ENCODE results near the gene HTT.

HTT gene

DNA sequence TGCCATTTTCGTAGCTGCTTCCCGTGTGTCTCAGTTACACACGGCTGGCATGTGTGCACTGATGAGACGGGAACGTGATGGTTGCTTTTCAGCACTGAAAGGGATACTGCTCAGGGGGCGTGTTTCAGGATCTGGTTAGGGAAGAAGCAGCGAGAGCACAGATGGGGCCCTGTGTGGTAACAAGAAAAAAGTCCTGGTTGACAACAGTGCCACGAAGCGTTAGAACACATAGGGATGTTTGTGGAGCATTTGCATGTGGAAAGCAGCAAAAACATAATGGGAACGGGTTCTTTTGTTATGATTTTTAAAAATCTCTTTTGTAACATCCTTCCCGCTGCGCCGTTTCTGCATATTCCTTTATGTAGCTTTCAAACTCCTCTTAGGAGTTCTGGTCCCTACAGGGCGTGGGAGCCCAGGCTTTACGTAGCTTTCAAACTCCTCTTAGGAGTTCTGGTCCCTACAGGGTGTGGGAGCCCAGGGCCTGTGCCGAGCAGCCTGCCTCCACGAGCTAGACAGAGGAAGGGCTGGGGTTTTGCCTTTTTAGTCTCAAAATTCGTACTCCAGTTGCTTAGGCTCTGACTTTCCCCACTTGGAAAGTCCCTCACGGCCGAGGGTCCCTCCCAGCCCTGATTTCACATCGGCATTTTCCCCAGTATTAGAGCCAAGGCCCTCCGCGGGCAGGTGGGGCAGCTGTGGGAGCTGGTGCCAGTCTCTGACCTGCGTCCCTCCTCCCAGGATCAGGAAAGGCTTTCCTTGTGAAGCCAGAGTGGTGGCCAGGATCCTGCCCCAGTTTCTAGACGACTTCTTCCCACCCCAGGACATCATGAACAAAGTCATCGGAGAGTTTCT is 163.5 kb downstream of the HTT start:
- no peak for DNase-seq

DNA sequence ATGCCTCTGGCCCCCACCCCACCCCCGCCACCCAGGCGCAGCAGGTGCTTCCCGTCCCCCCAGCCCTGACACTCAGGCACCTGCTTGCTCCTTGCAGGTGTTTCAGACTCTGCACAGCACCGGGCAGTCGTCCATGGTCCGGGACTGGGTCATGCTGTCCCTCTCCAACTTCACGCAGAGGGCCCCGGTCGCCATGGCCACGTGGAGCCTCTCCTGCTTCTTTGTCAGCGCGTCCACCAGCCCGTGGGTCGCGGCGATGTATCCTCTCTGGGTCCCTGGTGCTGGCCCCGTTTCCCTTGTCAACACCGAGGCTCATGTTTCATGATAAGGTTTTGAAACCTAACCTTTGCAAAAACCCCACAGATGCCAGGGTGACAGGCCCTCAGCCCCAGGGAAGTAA is 164.2 kb downstream of the HTT start:
- no peak for DNase-seq

DNA sequence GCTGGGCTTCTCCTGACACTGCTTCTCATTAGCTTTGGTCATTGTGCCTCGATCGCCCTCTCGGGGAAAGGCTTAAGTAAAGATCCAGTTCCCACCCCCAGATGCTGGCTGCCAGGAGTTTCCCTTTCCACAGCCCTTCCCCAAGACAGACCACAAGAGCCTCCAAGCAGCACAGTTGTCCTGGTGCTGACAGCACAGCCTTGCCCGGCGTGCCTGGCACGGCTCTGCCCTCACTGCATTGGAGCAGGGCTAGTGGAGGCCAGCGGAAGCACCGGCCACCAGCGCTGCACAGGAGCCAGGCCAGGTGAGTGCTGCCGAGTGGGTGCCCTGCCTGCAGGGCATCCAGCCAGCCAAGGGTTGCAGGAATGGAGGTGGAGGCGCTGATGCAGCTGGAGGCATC is 164.8 kb downstream of the HTT start:
- no peak for DNase-seq

DNA sequence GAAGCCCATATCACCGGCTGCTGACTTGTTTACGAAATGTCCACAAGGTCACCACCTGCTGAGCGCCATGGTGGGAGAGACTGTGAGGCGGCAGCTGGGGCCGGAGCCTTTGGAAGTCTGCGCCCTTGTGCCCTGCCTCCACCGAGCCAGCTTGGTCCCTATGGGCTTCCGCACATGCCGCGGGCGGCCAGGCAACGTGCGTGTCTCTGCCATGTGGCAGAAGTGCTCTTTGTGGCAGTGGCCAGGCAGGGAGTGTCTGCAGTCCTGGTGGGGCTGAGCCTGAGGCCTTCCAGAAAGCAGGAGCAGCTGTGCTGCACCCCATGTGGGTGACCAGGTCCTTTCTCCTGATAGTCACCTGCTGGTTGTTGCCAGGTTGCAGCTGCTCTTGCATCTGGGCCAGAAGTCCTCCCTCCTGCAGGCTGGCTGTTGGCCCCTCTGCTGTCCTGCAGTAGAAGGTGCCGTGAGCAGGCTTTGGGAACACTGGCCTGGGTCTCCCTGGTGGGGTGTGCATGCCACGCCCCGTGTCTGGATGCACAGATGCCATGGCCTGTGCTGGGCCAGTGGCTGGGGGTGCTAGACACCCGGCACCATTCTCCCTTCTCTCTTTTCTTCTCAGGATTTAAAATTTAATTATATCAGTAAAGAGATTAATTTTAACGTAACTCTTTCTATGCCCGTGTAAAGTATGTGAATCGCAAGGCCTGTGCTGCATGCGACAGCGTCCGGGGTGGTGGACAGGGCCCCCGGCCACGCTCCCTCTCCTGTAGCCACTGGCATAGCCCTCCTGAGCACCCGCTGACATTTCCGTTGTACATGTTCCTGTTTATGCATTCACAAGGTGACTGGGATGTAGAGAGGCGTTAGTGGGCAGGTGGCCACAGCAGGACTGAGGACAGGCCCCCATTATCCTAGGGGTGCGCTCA is 165.8 kb downstream of the HTT start:
- DNase-seq: no peak

DNA sequence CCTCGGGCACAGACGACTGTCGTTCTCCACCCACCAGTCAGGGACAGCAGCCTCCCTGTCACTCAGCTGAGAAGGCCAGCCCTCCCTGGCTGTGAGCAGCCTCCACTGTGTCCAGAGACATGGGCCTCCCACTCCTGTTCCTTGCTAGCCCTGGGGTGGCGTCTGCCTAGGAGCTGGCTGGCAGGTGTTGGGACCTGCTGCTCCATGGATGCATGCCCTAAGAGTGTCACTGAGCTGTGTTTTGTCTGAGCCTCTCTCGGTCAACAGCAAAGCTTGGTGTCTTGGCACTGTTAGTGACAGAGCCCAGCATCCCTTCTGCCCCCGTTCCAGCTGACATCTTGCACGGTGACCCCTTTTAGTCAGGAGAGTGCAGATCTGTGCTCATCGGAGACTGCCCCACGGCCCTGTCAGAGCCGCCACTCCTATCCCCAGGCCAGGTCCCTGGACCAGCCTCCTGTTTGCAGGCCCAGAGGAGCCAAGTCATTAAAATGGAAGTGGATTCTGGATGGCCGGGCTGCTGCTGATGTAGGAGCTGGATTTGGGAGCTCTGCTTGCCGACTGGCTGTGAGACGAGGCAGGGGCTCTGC is 166.5 kb downstream of the HTT start:
- DNase-seq: no peak

DNA sequence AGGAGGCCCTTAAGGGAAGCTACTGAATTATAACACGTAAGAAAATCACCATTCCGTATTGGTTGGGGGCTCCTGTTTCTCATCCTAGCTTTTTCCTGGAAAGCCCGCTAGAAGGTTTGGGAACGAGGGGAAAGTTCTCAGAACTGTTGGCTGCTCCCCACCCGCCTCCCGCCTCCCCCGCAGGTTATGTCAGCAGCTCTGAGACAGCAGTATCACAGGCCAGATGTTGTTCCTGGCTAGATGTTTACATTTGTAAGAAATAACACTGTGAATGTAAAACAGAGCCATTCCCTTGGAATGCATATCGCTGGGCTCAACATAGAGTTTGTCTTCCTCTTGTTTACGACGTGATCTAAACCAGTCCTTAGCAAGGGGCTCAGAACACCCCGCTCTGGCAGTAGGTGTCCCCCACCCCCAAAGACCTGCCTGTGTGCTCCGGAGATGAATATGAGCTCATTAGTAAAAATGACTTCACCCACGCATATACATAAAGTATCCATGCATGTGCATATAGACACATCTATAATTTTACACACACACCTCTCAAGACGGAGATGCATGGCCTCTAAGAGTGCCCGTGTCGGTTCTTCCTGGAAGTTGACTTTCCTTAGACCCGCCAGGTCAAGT is 167.5 kb downstream of the HTT start:
- DNase-seq: peak; percentile 17

DNA sequence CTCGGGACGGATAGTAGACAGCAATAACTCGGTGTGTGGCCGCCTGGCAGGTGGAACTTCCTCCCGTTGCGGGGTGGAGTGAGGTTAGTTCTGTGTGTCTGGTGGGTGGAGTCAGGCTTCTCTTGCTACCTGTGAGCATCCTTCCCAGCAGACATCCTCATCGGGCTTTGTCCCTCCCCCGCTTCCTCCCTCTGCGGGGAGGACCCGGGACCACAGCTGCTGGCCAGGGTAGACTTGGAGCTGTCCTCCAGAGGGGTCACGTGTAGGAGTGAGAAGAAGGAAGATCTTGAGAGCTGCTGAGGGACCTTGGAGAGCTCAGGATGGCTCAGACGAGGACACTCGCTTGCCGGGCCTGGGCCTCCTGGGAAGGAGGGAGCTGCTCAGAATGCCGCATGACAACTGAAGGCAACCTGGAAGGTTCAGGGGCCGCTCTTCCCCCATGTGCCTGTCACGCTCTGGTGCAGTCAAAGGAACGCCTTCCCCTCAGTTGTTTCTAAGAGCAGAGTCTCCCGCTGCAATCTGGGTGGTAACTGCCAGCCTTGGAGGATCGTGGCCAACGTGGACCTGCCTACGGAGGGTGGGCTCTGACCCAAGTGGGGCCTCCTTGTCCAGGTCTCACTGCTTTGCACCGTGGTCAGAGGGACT is 168.8 kb downstream of the HTT start:
- DNase-seq: no peak

DNA sequence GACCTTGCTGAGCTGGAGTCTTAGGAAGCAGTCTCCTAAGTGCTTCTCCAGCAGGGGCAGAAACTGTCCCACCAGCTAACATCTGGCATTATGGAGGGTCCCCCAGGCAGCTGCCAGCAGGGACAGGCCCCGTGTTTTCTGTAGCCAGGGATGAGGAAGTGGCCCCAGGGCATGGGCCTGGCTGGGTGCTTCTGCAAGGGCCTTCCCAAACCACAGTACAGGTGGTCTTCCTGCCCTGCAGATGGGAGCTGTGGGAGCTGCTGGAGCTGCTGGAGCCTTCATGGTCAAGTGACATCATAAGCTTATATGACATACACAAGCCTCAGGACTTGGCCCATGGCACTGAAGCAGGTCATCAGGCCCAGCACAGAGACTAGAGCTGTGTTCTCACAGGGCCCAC is 169.5 kb downstream of the HTT start:
- no peak for DNase-seq

DNA sequence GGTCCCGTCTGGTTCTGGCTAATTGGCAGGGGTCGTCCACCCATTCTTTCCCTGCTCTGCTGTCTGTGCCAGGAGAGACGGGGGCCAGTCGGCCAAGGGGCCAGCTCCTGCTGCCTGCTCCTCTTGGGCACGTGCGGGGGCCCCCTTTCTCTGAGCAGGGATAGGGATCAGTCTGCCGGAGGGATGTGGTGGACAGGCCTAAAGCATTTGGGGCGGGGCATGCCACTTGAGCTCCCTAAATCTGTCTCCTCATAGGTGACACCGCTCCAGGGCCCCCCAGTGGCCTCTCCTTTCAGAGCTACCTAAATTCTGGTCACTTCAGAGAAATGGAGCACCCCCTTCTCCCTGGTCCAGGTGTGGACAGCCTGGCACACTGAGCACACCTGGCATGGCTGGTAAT is 170.3 kb downstream of the HTT start:
- DNase-seq: no peak

DNA sequence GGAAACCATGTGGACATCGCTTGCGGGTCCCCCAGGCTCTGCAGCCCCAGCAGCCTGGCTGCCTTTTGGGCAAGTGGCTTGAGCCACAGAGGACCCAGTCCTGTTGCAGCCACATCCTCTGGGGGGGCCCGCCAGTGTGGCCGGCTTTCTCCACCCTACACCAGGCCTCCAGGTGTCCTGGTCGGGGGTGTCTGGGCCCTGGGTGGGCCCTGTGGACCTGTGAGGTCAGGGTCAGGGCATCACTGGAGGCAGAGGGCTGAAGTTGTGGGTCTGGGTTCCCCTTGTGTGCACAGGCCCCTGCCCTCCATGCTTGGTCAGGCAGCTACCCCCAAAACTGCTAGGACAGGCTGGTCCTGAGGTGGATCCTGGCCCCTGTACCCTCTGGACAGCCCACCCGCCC is 171.2 kb downstream of the HTT start:
- no peak for DNase-seq

DNA sequence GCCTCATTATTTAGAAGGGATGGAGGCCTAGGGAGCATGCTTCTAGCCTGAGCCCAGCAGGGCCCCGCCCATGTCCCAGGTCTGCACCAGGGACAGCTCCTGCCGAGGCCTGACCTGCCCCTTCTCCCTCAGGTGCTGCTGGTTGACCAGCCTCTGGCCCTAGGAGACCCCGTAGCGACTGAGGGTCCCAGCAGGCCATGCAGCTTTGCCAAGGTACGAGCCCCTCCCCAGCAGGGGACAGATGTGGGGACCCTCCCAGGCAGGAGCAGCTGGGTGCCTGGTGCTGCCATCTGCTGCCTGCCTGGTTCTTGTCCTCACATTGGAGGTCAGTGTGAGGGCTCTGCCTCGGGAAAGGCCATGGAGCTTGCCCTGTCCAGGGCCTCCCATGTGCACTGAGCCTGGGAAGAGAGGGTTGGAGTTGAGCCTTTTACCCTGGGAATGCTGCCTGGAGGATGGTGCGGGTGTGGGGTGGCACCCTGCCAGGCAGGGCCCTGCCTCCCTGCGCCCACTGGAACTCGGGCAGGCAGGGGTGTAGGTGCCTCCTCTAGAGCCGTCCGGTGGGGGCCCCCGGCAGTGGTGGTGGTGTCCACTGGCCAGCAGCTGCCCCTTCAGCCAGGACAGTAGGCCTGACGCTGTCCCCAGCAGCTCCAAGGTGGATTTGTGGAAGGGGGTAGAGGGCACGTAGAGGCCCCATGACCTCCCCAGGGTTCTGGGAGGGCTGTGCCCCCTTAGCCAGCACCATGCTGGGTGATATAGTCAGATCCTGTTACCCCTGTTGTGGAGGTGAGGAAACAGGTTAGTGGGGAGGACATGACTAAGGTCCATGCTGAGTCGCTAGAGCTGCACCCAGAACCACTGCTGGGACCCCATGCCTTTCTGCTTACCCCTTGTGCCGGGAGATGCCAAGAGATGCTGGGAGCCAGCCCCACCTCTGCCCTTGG is 172.2 kb downstream of the HTT start:
- no peak for DNase-seq

DNA sequence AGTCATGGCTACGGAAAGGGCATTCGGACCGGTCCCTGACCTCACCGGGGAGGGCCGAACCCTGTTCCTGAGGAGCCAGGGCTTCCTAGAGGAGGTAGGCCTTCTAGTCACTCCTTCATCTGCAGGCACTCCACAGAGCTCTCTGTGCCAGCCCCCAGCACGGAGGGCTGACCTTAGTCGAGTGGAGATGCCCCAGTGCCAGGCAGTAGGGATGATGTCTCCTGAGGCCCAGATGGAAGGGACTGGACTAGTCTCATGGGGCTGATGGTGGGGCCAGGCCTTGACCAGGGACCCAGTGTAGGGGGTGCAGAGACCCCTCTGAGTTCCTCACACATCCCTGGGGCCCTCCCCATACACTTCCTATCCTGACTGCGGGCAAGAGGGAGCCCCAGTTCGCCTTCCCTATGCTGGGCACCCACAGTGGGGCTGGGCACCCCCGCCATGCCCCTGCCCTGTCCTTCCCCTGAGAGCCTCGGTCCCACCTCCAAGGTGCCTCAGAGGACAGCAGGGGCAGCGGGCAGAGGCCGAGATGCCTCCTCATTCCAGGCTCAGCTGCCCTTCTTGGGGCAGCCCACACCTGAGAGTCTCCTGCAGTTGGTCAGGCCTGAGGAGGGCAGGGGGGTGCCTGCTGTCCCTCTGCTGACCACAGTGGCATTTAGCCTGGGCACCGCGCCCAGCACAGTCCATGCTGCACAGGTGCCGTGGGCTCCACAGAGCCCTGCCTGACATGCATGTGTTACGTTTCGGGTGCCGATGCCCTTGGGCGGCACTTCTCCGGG is 173.1 kb downstream of the HTT start:
- no peak for DNase-seq

DNA sequence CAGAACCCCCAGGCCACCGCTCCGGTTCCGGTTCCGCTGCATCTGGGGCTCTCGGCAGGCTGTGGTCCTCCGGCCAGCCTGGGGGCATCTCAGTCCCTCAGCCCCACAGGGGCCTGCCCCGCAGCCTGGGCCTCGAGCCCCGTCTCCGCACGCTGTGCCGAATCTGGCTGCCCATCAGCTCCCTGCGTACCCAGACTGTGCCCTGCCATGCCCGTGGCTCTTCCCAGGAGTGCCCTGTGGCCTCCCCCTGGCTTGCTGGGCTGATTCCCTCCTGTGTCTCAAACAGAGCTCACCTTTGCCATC is 173.6 kb downstream of the HTT start:
- DNase-seq: no peak

DNA sequence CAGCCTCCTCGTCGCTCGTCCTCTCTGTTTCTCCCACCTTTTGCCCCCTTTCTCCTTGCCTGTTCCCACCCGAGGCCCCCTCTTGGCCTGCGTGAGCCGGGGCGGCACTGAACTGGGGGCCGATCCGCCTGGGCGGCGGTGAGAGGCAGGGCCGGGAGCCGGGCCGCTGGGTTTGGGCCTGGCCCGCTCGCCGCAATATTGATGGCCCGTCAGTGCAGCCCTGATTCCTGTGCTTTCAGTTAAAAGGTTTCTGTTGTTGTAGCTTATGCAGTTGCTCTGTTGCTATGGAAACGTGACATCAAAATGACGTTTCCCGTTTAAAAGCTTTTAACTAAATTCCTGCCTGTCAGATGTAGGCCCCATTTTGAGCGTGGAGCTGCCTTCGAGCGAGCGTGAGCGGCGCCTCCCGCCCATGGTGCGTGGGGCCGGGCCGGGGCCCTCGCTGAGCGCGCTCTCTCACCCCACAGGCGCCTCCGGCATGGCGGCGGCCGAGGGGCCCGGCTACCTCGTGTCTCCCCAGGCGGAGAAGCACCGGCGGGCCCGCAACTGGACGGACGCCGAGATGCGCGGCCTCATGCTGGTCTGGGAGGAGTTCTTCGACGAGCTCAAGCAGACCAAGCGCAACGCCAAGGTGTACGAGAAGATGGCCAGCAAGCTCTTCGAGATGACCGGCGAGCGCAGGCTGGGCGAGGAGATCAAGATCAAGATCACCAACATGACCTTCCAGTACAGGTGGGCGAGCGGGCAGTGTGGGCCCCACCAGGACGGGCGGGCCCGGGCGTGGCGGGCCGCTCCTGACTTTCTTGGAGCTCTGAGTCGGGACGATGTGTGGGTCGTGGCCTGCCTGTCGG is 174.6 kb downstream of the HTT start, which contains the start of gene MSANTD1:
TSS of gene MSANTD1 (plus strand) at position 349 of the 851 bp plus-strand sequence. CDS start at position 413, 64 bp downstream.
- peak; percentile 12 for DNase-seq

DNA sequence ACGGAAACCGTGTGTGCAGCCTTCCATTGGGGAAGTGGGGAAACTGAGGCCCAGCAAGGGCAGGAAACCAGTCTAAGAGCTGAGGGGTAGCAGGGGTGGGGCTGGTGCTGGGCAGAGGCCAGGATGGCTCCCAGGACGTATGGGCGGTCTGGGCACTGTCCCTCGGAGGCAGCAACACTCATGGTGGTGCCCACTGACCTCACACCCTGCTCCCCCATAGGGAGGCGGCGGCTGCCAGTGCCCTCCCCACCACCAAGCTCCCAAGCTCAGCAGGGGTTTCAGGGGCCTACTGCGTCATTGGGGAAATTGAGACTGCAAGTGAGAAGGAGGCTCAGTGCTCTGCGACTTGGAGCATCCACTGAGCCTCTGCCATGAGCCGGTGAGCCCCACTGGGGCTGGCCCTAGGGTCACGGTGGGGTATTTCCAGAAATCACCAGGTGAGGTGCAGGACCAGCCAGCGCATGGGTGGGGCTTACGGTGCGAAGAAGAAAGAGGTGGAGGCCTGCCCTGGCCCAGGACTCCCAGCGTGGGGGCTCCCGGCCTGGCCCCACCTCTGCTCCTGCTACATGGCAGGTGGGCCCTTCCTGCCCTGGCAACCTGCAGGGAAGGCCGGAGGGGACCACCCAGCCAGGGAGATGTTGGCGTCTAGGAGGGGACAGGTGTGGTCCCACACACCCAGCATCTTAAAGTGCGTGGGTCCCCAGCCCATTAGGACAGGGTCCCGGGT is 175.4 kb downstream of the HTT start:
- DNase-seq: no peak

DNA sequence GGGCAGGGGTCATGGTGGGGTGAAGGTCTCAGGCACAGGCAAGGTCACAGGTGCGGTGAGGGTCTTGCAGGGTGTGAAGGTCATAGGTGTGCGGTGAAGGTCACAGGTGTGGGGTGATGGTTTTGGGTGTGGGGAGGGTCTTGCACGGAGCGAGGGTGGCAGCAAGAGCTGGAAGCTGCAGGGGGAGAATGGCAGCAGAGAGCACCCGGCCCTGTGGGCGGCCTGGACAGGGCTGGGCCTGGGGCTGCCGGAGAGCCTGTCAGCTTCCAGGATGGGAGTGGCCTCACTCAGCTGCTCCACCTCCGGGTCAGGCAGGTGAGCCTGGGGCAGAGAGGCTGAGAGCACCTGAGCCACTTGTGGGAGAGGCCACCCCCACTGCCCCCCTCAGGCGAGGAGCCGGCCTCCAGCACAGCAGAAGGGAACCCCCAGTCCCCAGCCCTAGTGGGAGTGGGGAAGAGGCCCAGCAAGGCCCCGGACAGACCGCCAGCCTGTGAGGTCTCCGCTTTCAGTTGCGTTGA is 176.0 kb downstream of the HTT start:
- DNase-seq: no peak

DNA sequence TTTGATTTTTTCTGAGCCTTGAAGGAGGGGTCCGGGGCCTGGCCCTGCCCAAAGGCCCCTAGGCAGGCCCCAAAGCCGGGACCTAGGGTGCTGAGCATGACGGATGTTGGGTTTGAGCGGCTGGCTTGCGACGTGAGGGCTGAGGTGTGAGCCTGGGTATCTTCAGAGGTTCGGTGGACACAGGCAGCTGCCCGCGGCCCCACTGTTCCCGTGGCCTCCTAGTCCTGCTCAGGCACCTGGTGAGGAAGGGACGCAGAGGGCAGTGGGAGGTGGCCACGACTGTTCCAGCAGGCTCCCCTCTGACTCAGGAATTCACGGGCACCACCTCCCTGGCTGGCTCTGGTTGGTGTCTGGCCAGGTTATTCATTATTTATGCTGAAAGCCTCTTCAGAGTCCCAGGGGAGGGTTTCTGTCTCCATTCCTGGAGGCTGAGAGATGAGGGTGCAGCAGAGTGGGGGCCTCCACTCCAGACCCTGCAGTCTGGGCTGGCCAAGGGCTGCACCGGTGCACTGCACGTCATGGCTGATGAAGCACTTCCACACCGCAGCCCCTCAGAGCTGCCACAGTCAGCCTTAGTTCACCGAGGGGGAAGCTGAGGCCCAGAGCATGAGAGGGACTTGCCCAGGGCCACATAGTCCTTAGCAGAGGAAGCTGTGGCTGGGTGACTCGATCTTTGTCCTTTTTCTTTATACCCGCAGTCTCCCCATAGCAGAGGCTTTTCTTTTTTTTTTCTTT is 176.6 kb downstream of the HTT start:
- peak; percentile 36 for DNase-seq

Measured in fibroblast of skin of back (primary cell).